ENCODE results near the gene FER1L5.

DNA sequence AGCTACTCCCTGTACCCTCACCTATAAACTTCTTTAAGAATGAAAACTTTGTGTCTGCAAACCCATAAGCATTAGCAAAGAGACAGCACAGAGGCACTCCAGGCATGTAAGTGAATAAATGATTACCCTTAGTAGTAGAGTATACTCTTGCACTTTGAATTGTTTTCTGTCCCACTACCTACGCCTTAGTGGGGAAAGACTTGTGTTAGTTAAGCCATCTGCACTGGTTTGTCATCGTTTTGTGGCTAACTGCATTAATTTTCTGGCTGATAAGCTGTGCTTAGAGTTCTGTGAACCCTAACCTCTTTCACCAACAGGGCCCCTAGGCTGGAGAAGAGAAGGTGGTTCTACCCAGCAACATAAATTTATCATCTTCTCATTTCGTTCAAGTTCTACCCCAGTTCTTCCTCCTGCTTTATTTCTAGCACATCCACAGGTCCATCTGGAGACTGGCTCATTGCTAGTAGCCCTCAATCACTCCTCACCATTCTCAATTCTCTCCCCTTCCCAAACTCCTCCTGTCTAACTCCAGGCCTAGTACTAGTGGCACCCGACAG lies 96.6 kb downstream of the FER1L5 start:
- TF ChIP-seq, protein P1, sequence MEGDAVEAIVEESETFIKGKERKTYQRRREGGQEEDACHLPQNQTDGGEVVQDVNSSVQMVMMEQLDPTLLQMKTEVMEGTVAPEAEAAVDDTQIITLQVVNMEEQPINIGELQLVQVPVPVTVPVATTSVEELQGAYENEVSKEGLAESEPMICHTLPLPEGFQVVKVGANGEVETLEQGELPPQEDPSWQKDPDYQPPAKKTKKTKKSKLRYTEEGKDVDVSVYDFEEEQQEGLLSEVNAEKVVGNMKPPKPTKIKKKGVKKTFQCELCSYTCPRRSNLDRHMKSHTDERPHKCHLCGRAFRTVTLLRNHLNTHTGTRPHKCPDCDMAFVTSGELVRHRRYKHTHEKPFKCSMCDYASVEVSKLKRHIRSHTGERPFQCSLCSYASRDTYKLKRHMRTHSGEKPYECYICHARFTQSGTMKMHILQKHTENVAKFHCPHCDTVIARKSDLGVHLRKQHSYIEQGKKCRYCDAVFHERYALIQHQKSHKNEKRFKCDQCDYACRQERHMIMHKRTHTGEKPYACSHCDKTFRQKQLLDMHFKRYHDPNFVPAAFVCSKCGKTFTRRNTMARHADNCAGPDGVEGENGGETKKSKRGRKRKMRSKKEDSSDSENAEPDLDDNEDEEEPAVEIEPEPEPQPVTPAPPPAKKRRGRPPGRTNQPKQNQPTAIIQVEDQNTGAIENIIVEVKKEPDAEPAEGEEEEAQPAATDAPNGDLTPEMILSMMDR (conservative IDR thresholded peaks at IDR 0.05 in 1 of 2, IDR thresholded peaks at IDR 0.05 in 1 of 2; ENCODE audit: extremely low read depth in 1 of 2, insufficient read depth in 1 of 2, low read depth in 1 of 2, low read length in 2 of 2): no peak
- no peak for TF ChIP-seq EZH2 (IDR thresholded peaks at IDR 0.05; ENCODE audit: borderline replicate concordance, low read length)

All from mammary epithelial cell (primary cell).